RWPE2 (cell line): ENCODE results near the gene JAM2.

Experiments used
- ATAC-seq: fragments of 200-7000 bp; cut with Tn5 transposase; 3 replicates; pipeline ENCODE4 v1.9.1; 2021; ENCODE audit warnings: low read depth
- DNase-seq: peaks from one replicate; pipeline ENCODE4 v3.0.0-alpha.2; 2020; ENCODE audit warnings: low spot score
- H3K27ac ChIP-seq: fragments of 450-650 bp; 2 replicates; pipeline ENCODE4 v1.5.1; 2017; ENCODE audit warnings: mild to moderate bottlenecking; ENCODE audit not compliant: poor library complexity, severe bottlenecking
- H3K27me3 ChIP-seq: fragments of 250-450 bp; sonication (Bioruptor Pico); 2 replicates; pipeline ENCODE4 v1.5.1; 2021; ENCODE audit warnings: mild to moderate bottlenecking, moderate library complexity; ENCODE audit not compliant: insufficient read depth, poor library complexity, severe bottlenecking
- H3K36me3 ChIP-seq: fragments of 250-450 bp; sonication (Bioruptor Pico); 2 replicates; pipeline ENCODE4 v1.5.1; 2020; ENCODE audit warnings: low read depth, mild to moderate bottlenecking, moderate library complexity
- H3K4me1 ChIP-seq: fragments of 250-450 bp; sonication (Bioruptor Pico); 2 replicates; pipeline ENCODE4 v1.5.1; 2021; ENCODE audit warnings: mild to moderate bottlenecking, moderate library complexity; ENCODE audit not compliant: insufficient read depth, poor library complexity, severe bottlenecking
- H3K4me3 ChIP-seq: fragments of 250-450 bp; sonication (Bioruptor Pico); 2 replicates; pipeline ENCODE4 v1.5.1; 2021; ENCODE audit warnings: mild to moderate bottlenecking, moderate library complexity; ENCODE audit not compliant: severe bottlenecking
- H3K9me3 ChIP-seq: fragments of 250-450 bp; sonication (Bioruptor Pico); 2 replicates; pipeline ENCODE4 v1.5.1; 2021; ENCODE audit warnings: mild to moderate bottlenecking, moderate library complexity; ENCODE audit not compliant: severe bottlenecking
- CTCF ChIP-seq: fragments of 450-650 bp; IDR thresholded peaks from one replicate; pipeline ENCODE4 v1.5.1; 2017; ENCODE audit warnings: mild to moderate bottlenecking, moderate library complexity; ENCODE audit not compliant: poor library complexity, severe bottlenecking

Gene JAM2

DNA sequence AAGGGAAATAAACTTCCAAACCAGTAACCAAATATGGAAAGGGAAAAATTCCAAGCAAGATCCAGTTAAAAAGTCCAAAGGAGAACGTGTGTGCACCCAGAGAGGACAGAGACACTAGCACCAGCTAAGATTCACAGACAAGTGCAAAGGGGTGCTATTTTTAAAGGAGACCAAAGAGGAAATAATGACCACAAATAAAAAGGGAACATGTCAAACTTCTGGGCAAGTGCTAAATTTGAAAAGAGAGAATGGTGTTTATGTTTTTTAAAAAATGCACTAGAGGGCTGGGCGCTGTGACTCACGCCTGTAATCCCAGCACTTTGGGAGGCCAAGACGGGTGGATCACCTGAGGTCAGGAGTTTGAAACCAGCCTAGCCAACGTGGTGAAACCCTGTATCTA, 8.6 kb downstream of the JAM2 start:
- DNase-seq (no peak), ATAC-seq (no peak)
- Histone ChIP-seq H3K27me3 (no peaks in the 10 kb centered on the region), H3K9me3 (no peaks in the 10 kb centered on the region), H3K4me3 (no peak overlapping the region), H3K27ac (no peak overlapping the region), H3K4me1 (no peaks in the 10 kb centered on the region), H3K36me3 (no peaks in the 10 kb centered on the region)
- no peak for TF ChIP-seq CTCF

DNA sequence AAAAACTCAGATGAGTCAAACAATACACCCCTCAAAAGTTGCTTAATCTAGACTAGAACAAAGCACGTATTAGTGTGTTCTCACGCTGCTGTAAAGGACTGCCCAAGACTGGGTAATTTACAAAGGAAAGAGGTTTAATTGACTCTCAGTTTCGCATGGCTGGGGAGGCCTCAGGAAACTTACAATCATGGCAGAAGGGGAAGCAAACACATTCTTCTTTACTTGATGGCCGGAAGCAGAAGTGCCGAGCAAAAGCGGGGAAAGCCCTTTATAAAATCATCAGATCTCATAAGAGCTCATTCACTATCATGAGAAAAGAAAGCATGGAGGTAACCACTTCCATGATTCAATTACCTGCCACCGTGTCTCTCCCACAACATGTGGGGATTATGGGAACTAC, 10.1 kb downstream of the JAM2 start:
- H3K27ac ChIP-seq: no peak overlapping the region
- no peaks in the 10 kb centered on the region for H3K4me1 ChIP-seq
- TF ChIP-seq CTCF: no peak
- no peaks in the 10 kb centered on the region for H3K36me3 ChIP-seq
- no peaks in the 10 kb centered on the region for H3K9me3 ChIP-seq
- DNase-seq (no peak), ATAC-seq (0 out of 3 replicates have a peak, but pooled peaks have one; percentile 25)
- no peaks in the 10 kb centered on the region for H3K27me3 ChIP-seq
- no peak overlapping the region for H3K4me3 ChIP-seq

- no peaks in the 10 kb centered on the region for H3K4me1 ChIP-seq
- no peaks in the 10 kb centered on the region for H3K27me3 ChIP-seq
- H3K36me3 ChIP-seq: no peaks in the 10 kb centered on the region
- no peak for DNase-seq
- H3K4me3 ChIP-seq: no peak overlapping the region
- no peak for ATAC-seq
- no peak overlapping the region for H3K27ac ChIP-seq
- TF ChIP-seq CTCF: no peak
- no peaks in the 10 kb centered on the region for H3K9me3 ChIP-seq
Measured at GRCh38 chr21:25656412-25656811, 17.4 kb downstream of the JAM2 start.

- Histone ChIP-seq H3K4me3 (no peak overlapping the region), H3K36me3 (no peaks in the 10 kb centered on the region), H3K9me3 (no peaks in the 10 kb centered on the region), H3K27ac (no peak overlapping the region), H3K4me1 (no peaks in the 10 kb centered on the region), H3K27me3 (no peaks in the 10 kb centered on the region)
- DNase-seq: no peak
- TF ChIP-seq CTCF: no peak
- 0 out of 3 replicates have a peak, but pooled peaks have one; percentile 42 for ATAC-seq
Measured at GRCh38 chr21:25657140-25657539, 18.1 kb downstream of the JAM2 start.

DNA sequence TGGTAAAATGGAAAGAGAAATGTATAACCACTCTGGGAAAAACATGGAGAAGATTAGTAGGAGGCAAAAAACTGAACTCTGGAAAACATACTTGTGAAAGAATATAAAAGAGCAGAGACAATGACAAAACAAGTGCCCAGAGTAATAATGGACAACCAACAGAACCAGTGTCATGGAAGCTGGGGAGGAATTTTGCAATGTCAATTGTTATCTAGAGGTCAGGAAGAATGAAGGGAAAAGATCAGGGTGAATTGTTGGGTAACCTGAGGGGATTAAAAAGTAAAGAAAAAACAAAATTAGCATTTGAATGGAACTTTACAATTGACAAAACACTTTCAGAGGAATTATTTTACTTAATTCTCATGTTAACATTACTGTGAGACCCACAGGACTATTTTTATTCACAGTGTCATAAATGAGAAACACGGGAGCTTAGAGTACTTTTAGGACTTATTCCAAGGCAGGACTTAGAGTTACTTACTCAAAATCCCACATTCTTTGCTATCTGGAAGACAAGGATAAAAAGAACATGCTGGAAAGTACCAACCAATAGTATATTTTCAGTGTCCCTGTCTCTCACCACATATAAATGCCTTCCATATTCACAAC, 19.5 kb downstream of the JAM2 start:
- Histone ChIP-seq H3K36me3 (no peaks in the 10 kb centered on the region), H3K27ac (no peak overlapping the region), H3K4me3 (no peak overlapping the region), H3K27me3 (no peaks in the 10 kb centered on the region), H3K9me3 (no peaks in the 10 kb centered on the region), H3K4me1 (no peaks in the 10 kb centered on the region)
- no peak for TF ChIP-seq CTCF
- ATAC-seq (no peak), DNase-seq (no peak)
